ENCODE measurements around the gene DEPDC1. TPM values are rescaled to one million over a fixed set of nuclear protein-coding genes. Genes with fewer than 3 reads are reported as not detected.

Gene DEPDC1
- total RNA-seq, 1 experiment from 2014 or later, result 20.3 TPM

DNA sequence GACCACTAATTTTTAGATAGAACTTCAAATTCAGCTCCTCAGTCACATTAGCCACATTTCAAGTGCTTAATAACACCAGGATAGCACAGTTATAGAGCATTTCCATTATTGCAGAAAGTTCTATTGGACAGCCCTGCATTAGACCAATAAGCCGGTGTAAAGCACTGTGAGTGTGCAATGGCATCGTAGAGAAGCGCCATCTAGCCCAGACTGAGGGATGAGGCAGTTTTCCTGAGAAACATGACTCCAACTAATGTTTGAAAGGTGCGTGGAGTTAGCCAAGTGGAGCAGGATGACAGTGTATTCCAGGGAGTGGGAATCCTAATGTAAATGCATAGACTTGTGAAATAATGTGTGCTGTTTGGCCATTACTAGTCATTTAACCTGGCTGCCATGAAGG is 54.9 kb downstream of the DEPDC1 start:
- no peaks in the 10 kb centered on the region for H3K27me3 ChIP-seq (replicated peaks; ENCODE audit: control insufficient read depth, insufficient read depth, low read length)
- no peak overlapping the region for H3K4me3 Mint-ChIP-seq (ENCODE audit: unreplicated experiment)
- no peak for TF ChIP-seq CTCF (IDR thresholded peaks at IDR 0.05; ENCODE audit: insufficient read depth in 1 of 2, low read depth in 1 of 2, low read length in 1 of 2, severe bottlenecking in 1 of 2, unreplicated experiment in 1 of 2)
- POLR2A ChIA-PET, result no interaction called here
- H3K4me3 ChIP-seq (ENCODE audit: low read depth, low read length), result no peak overlapping the region
- peaks cover 6% of the 10 kb centered on the region for H3K4me1 Mint-ChIP-seq (ENCODE audit: low read depth, unreplicated experiment)
- BruUV-seq (replicated peaks), result no TSS peak
- peaks cover 12% of the 10 kb centered on the region for H3K27me3 Mint-ChIP-seq (ENCODE audit: insufficient read depth, unreplicated experiment)
- intact Hi-C loops (cut with micrococcal nuclease; ENCODE audit: unreplicated experiment), result loop anchor here (2.0 kb wide), 1 partner anchor 325 kb away; no protein-coding TSS in a partner anchor
- peak in 1 of 2 experiments; percentile 5 for DNase-seq
- H3K27ac Mint-ChIP-seq (ENCODE audit: unreplicated experiment), result no peak overlapping the region
- no peaks in the 10 kb centered on the region for H3K36me3 ChIP-seq (ENCODE audit: control insufficient read depth, insufficient read depth, low read length)
- CTCF ChIA-PET, result no interaction called here
- no peaks in the 10 kb centered on the region for H3K4me1 ChIP-seq
- H3K36me3 Mint-ChIP-seq (ENCODE audit: insufficient read depth, unreplicated experiment), result no peaks in the 10 kb centered on the region
- H3K9me3 ChIP-seq, result no peaks in the 10 kb centered on the region
- no peaks in the 10 kb centered on the region for H3K9me3 Mint-ChIP-seq (ENCODE audit: unreplicated experiment)

DNA sequence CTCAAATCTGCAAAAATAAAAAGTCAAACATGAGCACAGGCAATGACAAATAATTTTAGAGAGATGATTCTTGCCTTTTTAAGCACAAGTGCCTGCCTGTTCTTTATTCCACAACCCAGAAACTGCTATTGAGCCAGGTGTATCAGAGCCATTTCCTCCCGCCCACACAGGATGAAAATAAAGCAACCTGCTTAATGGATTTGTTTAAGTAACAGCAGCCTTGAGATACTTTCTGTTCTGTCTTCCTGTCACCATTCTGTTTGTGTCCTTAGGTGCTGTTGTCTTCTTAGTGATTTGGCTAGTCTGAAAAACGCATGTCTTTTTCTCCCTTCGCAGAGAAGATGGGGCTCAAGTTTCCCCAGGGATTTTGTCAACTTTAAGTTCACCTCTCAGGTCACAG is 58.6 kb downstream of the DEPDC1 start:
- no peaks in the 10 kb centered on the region for H3K36me3 Mint-ChIP-seq (ENCODE audit: insufficient read depth, unreplicated experiment)
- BruUV-seq (replicated peaks), result no TSS peak
- POLR2A ChIA-PET, result no interaction called here
- Histone ChIP-seq H3K4me3 (ENCODE audit: low read depth, low read length) (no peak overlapping the region), H3K27me3 (replicated peaks; ENCODE audit: control insufficient read depth, insufficient read depth, low read length) (no peaks in the 10 kb centered on the region), H3K36me3 (ENCODE audit: control insufficient read depth, insufficient read depth, low read length) (no peaks in the 10 kb centered on the region), H3K9me3 (no peaks in the 10 kb centered on the region), H3K4me1 (no peaks in the 10 kb centered on the region)
- no peak overlapping the region for H3K4me3 Mint-ChIP-seq (ENCODE audit: unreplicated experiment)
- TF ChIP-seq CTCF (IDR thresholded peaks at IDR 0.05; ENCODE audit: insufficient read depth in 1 of 2, low read depth in 1 of 2, low read length in 1 of 2, severe bottlenecking in 1 of 2, unreplicated experiment in 1 of 2), result no peak
- intact Hi-C loops (cut with micrococcal nuclease; ENCODE audit: unreplicated experiment), result loop anchor here (10.0 kb wide), 1 partner anchor 1946 kb away; no protein-coding TSS in a partner anchor
- peaks cover 9% of the 10 kb centered on the region for H3K27me3 Mint-ChIP-seq (ENCODE audit: insufficient read depth, unreplicated experiment)
- CTCF ChIA-PET, result no interaction called here
- H3K4me1 Mint-ChIP-seq (ENCODE audit: low read depth, unreplicated experiment), result peaks cover 2% of the 10 kb centered on the region
- no peak for DNase-seq
- H3K9me3 Mint-ChIP-seq (ENCODE audit: unreplicated experiment), result no peaks in the 10 kb centered on the region
- H3K27ac Mint-ChIP-seq (ENCODE audit: unreplicated experiment), result no peak overlapping the region

DNA sequence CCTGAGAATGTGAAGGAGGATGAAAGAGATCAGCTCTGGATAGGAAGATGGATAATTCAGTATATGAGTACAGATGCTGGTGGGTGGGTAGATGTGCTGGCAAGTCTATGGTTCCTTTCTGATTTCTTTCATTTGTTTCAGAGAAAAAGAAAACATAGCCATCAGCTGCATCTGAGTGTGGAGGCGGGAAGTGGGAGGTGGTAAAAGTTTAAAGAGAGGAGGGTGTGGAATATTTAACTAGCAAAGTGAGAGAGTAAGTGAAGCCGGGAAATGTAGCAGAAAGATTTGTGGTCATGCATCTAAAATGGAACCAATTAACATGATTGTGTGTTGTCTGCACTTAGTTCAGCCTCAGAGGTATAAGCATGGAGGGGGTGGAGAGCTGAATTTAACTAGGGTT is 63.5 kb downstream of the DEPDC1 start:
- ChIA-PET POLR2A (no interaction called here), CTCF (no interaction called here)
- Mint-ChIP-seq H3K36me3 (ENCODE audit: insufficient read depth, unreplicated experiment) (no peaks in the 10 kb centered on the region), H3K4me3 (ENCODE audit: unreplicated experiment) (no peak overlapping the region), H3K4me1 (ENCODE audit: low read depth, unreplicated experiment) (no peaks in the 10 kb centered on the region), H3K27me3 (ENCODE audit: insufficient read depth, unreplicated experiment) (peaks cover under 1% of the 10 kb centered on the region), H3K27ac (ENCODE audit: unreplicated experiment) (no peak overlapping the region), H3K9me3 (ENCODE audit: unreplicated experiment) (no peaks in the 10 kb centered on the region)
- Histone ChIP-seq H3K4me1 (no peaks in the 10 kb centered on the region), H3K9me3 (no peaks in the 10 kb centered on the region), H3K36me3 (ENCODE audit: control insufficient read depth, insufficient read depth, low read length) (no peaks in the 10 kb centered on the region), H3K4me3 (ENCODE audit: low read depth, low read length) (no peak overlapping the region), H3K27me3 (replicated peaks; ENCODE audit: control insufficient read depth, insufficient read depth, low read length) (no peaks in the 10 kb centered on the region)
- no peak for DNase-seq
- BruUV-seq (replicated peaks), result no TSS peak
- TF ChIP-seq CTCF (IDR thresholded peaks at IDR 0.05; ENCODE audit: insufficient read depth in 1 of 2, low read depth in 1 of 2, low read length in 1 of 2, severe bottlenecking in 1 of 2, unreplicated experiment in 1 of 2), result no peak
- intact Hi-C loops (cut with micrococcal nuclease; ENCODE audit: unreplicated experiment), result loop anchor here (10.0 kb wide), 1 partner anchor 1951 kb away; no protein-coding TSS in a partner anchor
